ENCODE data around the gene AUH. TPM values are rescaled to one million over a fixed set of nuclear protein-coding genes. Genes with fewer than 3 reads are reported as not detected.

AUH gene
- total and polyA plus RNA-seq, 8 donors, result 13.6 to 33.7 (median 23.0) TPM

GRCh38 chr9:91274949-91275492, 86.7 kb downstream of the AUH start:
- no peaks in the 10 kb centered on the region for H3K27me3 ChIP-seq
- H3K27ac ChIP-seq, result no peak overlapping the region
- intact Hi-C loops (cut with DNase I), result no loop called here
- ATAC-seq, result no peak
- DNase-seq, result no peak
- no peaks in the 10 kb centered on the region for H3K9me3 ChIP-seq
- no peak for TF ChIP-seq CTCF (IDR thresholded peaks at IDR 0.05)
- peaks cover 0 to 9% of the 10 kb centered on the region in 2 donors for H3K4me1 ChIP-seq
- no peaks in the 10 kb centered on the region for H3K36me3 ChIP-seq
- no peak overlapping the region for H3K4me3 ChIP-seq

GRCh38 chr9:91273853-91274552, 87.7 kb downstream of the AUH start:
- intact Hi-C loops (cut with DNase I), result no loop called here
- Histone ChIP-seq H3K4me1 (peaks cover 0 to 9% of the 10 kb centered on the region in 2 donors), H3K27me3 (no peaks in the 10 kb centered on the region), H3K27ac (no peak overlapping the region), H3K4me3 (no peak overlapping the region), H3K36me3 (no peaks in the 10 kb centered on the region), H3K9me3 (no peaks in the 10 kb centered on the region)
- no peak for DNase-seq
- TF ChIP-seq CTCF (IDR thresholded peaks at IDR 0.05), result no peak
- ATAC-seq, result peak; percentile 31

- Histone ChIP-seq H3K36me3 (no peaks in the 10 kb centered on the region), H3K27me3 (no peaks in the 10 kb centered on the region), H3K4me3 (no peak overlapping the region), H3K27ac (no peak overlapping the region), H3K4me1 (peaks cover 0 to 9% of the 10 kb centered on the region in 2 donors), H3K9me3 (no peaks in the 10 kb centered on the region)
- TF ChIP-seq CTCF (IDR thresholded peaks at IDR 0.05), result no peak
- intact Hi-C loops (cut with DNase I), result no loop called here
- ATAC-seq, result no peak
- DNase-seq, result no peak
Observed at GRCh38 chr9:91271156-91271555, 90.6 kb downstream of the AUH start.

- intact Hi-C loops (cut with DNase I), result no loop called here
- ATAC-seq (no peak), DNase-seq (no peak)
- no peak overlapping the region for H3K4me3 ChIP-seq
- no peak for TF ChIP-seq CTCF (IDR thresholded peaks at IDR 0.05)
- no peaks in the 10 kb centered on the region for H3K36me3 ChIP-seq
- no peaks in the 10 kb centered on the region for H3K27me3 ChIP-seq
- H3K27ac ChIP-seq, result no peak overlapping the region
- H3K4me1 ChIP-seq, result peaks cover 0 to 9% of the 10 kb centered on the region in 2 donors
- no peaks in the 10 kb centered on the region for H3K9me3 ChIP-seq
Observed at GRCh38 chr9:91269907-91270491, 91.7 kb downstream of the AUH start.

- no peak overlapping the region for H3K27ac ChIP-seq
Observed at GRCh38 chr9:91266448-91266847, 95.3 kb downstream of the AUH start.

More at GRCh38 chr9:91266448-91266847, 95.3 kb downstream of the AUH start:
- intact Hi-C loops (cut with DNase I), result no loop called here
- DNase-seq, result no peak
- no peaks in the 10 kb centered on the region for H3K4me1 ChIP-seq
- no peaks in the 10 kb centered on the region for H3K9me3 ChIP-seq
- H3K27me3 ChIP-seq, result no peaks in the 10 kb centered on the region
- no peak for ATAC-seq
- H3K36me3 ChIP-seq, result no peaks in the 10 kb centered on the region
- no peak overlapping the region for H3K4me3 ChIP-seq
- no peak for TF ChIP-seq CTCF (IDR thresholded peaks at IDR 0.05)
